Parathyroid adenoma (tissue), 2 donors: ENCODE results near the gene GMPS.

ENCODE experiments used
- H2AFZ ChIP-seq: fragments of 300-600 bp; sonication (generic); one replicate; pipeline ENCODE4 v1.7.0; 2017; ENCODE audit warnings: antibody characterized with exemption, mild to moderate bottlenecking
- H3K27ac ChIP-seq: fragments of 300-600 bp; sonication (generic); one replicate; pipeline ENCODE4 v1.7.0; 2017
- H3K27me3 ChIP-seq: fragments of 300-600 bp; sonication (generic); one replicate; pipeline ENCODE4 v1.7.0; 2017; ENCODE audit warnings: low read length; ENCODE audit not compliant: control insufficient read depth, insufficient read depth
- H3K36me3 ChIP-seq: fragments of 300-600 bp; sonication (generic); one replicate; pipeline ENCODE4 v1.7.0; 2017; ENCODE audit warnings: low read length; ENCODE audit not compliant: control insufficient read depth, insufficient read depth
- H3K4me1 ChIP-seq: fragments of 300-600 bp; sonication (generic); one replicate; pipeline ENCODE4 v1.7.0; 2017; ENCODE audit warnings: control low read depth
- H3K4me2 ChIP-seq: fragments of 300-600 bp; sonication (generic); one replicate; pipeline ENCODE4 v1.7.0; 2017; ENCODE audit warnings: low read length
- H3K4me3 ChIP-seq: fragments of 300-600 bp; sonication (generic); one replicate; pipeline ENCODE4 v1.7.0; 2017; ENCODE audit warnings: low read depth, low read length
- H3K79me2 ChIP-seq: fragments of 300-600 bp; sonication (generic); one replicate; pipeline ENCODE4 v1.7.0; 2017; ENCODE audit warnings: control low read depth
- H3K9ac ChIP-seq: fragments of 300-600 bp; sonication (generic); one replicate; pipeline ENCODE4 v1.7.0; 2017; ENCODE audit warnings: mild to moderate bottlenecking
- H3K9me3 ChIP-seq: fragments of 300-600 bp; sonication (generic); one replicate; pipeline ENCODE4 v1.7.0; 2017; ENCODE audit warnings: low read length; ENCODE audit not compliant: control insufficient read depth
- CTCF ChIP-seq: fragments of 300-600 bp; sonication (generic); IDR thresholded peaks from one replicate; pipeline ENCODE4 v1.7.0; 2017; ENCODE audit warnings: antibody characterized with exemption, mild to moderate bottlenecking
- donor health status: primary hyperparathyroidism.

Gene GMPS

DNA sequence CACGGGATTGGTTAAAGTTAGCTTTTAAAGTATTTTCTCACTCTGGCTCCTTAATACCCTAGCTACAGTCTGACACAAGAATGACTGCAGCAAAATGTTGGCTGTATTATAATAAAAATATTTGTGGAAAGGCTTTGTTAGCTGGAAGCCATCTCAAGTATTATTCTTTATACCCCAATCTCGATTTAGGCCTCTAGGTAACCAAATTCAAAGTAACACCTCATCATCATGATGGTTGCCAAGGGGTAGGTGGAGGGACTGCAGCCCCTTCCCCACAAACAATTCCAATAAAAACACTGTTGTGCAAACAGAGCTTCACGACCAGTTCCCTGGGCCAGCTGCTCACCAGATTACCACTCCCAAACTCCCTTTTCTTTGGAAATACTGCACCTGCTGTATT lies 759 bp upstream of the GMPS start:
- Histone ChIP-seq H3K36me3 (no peaks in the 10 kb centered on the region), H3K4me1 (no peaks in the 10 kb centered on the region), H3K27ac (peak overlapping the region; percentile 89), H3K4me2 (peak overlapping the region; percentile 71), H3K4me3 (peak overlapping the region; percentile 90), H2AFZ (peak overlapping the region; percentile 98), H3K9me3 (no peaks in the 10 kb centered on the region), H3K79me2 (peaks cover 15% of the 10 kb centered on the region), H3K27me3 (no peaks in the 10 kb centered on the region), H3K9ac (no peak overlapping the region)
- no peak for TF ChIP-seq CTCF

- Histone ChIP-seq H2AFZ (peak overlapping the region; percentile 96), H3K27ac (peak overlapping the region; percentile 94), H3K79me2 (peaks cover 25% of the 10 kb centered on the region), H3K36me3 (no peaks in the 10 kb centered on the region), H3K4me2 (peak overlapping the region; percentile 73), H3K4me1 (no peaks in the 10 kb centered on the region), H3K27me3 (no peaks in the 10 kb centered on the region), H3K9me3 (no peaks in the 10 kb centered on the region), H3K4me3 (peak overlapping the region; percentile 90), H3K9ac (peak overlapping the region; percentile 87)
- TF ChIP-seq CTCF, result no peak
Measured at GRCh38 chr3:155870945-155871745, 695 bp downstream of the GMPS start.

DNA sequence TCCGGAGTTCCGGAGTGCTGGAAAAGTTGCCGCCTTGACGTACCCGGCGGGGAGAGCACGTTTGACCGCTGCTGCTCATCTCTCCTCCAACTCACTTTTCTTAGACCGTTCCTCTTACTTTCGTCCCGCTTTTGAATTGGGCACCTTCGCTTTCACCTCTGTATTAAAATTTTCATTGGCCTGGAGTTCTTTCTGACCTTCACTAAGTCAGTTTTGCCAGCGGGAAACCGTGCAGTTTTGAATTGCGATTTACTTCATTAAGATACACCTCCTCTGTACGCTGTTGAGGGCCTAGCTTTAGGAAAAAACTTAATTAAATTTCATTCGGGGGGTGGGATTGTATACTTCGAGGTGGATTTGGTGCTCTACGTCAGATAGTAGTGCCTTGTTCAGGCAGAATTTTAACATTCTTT lies 1.3 kb downstream of the GMPS start:
- Histone ChIP-seq H3K4me2 (peak overlapping the region; percentile 73), H3K79me2 (peaks cover 29% of the 10 kb centered on the region), H3K27ac (peak overlapping the region; percentile 94), H3K27me3 (no peaks in the 10 kb centered on the region), H3K9ac (peak overlapping the region; percentile 87), H3K36me3 (no peaks in the 10 kb centered on the region), H3K4me1 (no peaks in the 10 kb centered on the region), H3K9me3 (no peaks in the 10 kb centered on the region), H3K4me3 (peak overlapping the region; percentile 90), H2AFZ (peak overlapping the region; percentile 96)
- no peak for TF ChIP-seq CTCF

DNA sequence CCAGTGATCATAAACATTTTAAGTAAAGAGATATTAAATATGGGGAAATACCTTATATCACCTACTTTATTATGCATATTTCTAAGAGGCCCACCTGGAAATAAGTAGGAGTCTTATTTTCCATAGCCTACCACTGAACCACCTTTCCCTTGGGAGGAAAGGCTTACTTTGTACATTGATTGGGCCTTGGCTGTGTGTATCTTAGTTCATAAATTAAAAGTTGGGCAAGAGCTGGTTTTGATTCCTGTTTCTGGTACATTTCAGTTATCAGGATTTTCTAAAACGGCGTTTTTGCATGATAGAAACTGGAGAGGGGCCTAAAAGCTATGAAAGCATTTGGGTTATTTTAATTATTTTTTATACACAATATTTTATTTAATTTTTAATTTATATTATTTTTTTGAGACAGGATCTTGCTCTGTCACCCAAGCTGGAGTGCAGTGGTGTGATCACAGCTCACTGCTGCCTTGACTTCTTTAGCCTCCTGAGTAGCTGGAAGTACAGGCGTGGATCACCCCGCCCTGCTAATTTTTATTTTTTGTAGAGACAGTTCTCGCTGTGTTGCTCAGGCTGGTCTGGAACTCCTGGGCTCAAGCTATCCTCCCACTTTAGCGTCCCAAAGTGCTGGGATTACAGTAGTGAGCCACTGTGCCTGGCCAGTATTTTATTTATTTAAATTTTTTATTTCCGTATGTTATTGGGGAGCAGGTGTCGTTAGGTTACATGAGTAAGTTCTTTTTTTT lies 2.6 kb downstream of the GMPS start:
- H3K4me2 ChIP-seq, result peak overlapping the region; percentile 12
- no peaks in the 10 kb centered on the region for H3K36me3 ChIP-seq
- no peak for TF ChIP-seq CTCF
- H3K27me3 ChIP-seq, result no peaks in the 10 kb centered on the region
- peaks cover 37% of the 10 kb centered on the region for H3K79me2 ChIP-seq
- no peaks in the 10 kb centered on the region for H3K4me1 ChIP-seq
- H3K27ac ChIP-seq, result no peak overlapping the region
- no peak overlapping the region for H2AFZ ChIP-seq
- no peak overlapping the region for H3K4me3 ChIP-seq
- no peaks in the 10 kb centered on the region for H3K9me3 ChIP-seq
- no peak overlapping the region for H3K9ac ChIP-seq
